Thoracic aorta (tissue), 2 donors: ENCODE data around the gene MAGEA9B. TPM values are rescaled to one million over a fixed set of nuclear protein-coding genes. Genes with fewer than 3 reads are reported as not detected.
"Not testable (repeated sequence)": the region's sequence is repeated elsewhere in the genome, so short reads cannot be mapped to it uniquely, and the experiment has no call there.

Source experiments
- ATAC-seq: fragments of 150-250 bp; one replicate; pipeline ENCODE4 v1.8.0; 2017; ENCODE audit warnings: low read depth; ENCODE audit not compliant: insufficient number of reproducible peaks, low FRiP score
- DNase-seq: peaks from one replicate; pipeline ENCODE4 v3.0.0-alpha.2; 2020; ENCODE audit warnings: low spot score
- H3K27ac ChIP-seq, 2 donors: fragments of 200-600 bp; sonication (generic); 1 replicate in 1 of 2; 2 replicates in 1 of 2; pipeline ENCODE4 v1.5.1; 2016; ENCODE audit warnings: mild to moderate bottlenecking in 2 of 2, moderate library complexity in 2 of 2
- H3K27me3 ChIP-seq: fragments of 200-600 bp; sonication (generic); replicated peaks from 2 replicates; pipeline ENCODE4 v1.6.0; 2016; ENCODE audit warnings: mild to moderate bottlenecking; ENCODE audit not compliant: insufficient read depth
- H3K36me3 ChIP-seq: fragments of 200-600 bp; sonication (generic); one replicate; pipeline ENCODE4 v1.5.1; 2016
- H3K4me1 ChIP-seq, 2 donors: fragments of 200-600 bp; sonication (generic); 1 replicate in 1 of 2; 2 replicates in 1 of 2; pipeline versions ENCODE4 v1.5.1 to v1.6.0; 2016; ENCODE audit warnings: low read depth in 2 of 2, mild to moderate bottlenecking in 1 of 2; ENCODE audit not compliant: control insufficient read depth in 1 of 2
- H3K4me3 ChIP-seq: fragments of 200-600 bp; sonication (generic); 2 replicates; pipeline ENCODE4 v1.5.1; 2016; ENCODE audit warnings: mild to moderate bottlenecking
- H3K9me3 ChIP-seq: fragments of 200-600 bp; sonication (generic); 2 replicates; pipeline ENCODE4 v1.5.1; 2016
- total RNA-seq, 2 donors: library from RNA; depleted of rRNA; stranded (reverse); fragments of >200 nt; gene quantifications; one replicate each; pipeline versions ENCODE4 v1.1.0 to v1.2.3, GENCODE V29; 2016
- TF ChIP-seq, protein P1 (sequence below): fragments of 200-600 bp; sonication (generic); IDR thresholded peaks from one replicate; pipeline ENCODE4 v1.5.1; 2019; ENCODE audit warnings: antibody characterized with exemption

MAGEA9B gene
- total RNA-seq, 2 donors from 2014 or later: not detected

DNA sequence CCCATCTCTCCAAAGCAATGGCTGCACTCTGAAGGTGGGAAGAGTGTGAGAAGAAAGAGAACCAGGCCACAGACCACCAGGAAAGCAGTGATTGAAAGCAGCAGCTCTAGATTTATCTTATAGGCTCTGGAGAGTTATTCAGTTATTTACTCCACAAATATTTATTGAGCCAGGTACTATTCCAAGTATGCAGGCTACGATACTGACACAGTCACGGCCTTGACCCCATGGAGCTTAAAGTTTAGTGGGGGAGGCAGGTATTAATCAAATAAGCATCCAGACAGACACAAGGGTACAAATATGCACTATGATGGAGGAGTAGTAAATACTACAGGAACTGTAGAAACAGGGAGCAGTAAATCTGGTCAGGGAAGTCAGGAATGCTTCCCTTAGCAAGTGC lies 41.5 kb upstream of the MAGEA9B start:
- H3K4me1 ChIP-seq: peaks cover 4 to 5% of the 10 kb centered on the region in 2 donors
- H3K9me3 ChIP-seq: no peaks in the 10 kb centered on the region
- ATAC-seq (no peak), DNase-seq (no peak)
- TF ChIP-seq, protein P1, sequence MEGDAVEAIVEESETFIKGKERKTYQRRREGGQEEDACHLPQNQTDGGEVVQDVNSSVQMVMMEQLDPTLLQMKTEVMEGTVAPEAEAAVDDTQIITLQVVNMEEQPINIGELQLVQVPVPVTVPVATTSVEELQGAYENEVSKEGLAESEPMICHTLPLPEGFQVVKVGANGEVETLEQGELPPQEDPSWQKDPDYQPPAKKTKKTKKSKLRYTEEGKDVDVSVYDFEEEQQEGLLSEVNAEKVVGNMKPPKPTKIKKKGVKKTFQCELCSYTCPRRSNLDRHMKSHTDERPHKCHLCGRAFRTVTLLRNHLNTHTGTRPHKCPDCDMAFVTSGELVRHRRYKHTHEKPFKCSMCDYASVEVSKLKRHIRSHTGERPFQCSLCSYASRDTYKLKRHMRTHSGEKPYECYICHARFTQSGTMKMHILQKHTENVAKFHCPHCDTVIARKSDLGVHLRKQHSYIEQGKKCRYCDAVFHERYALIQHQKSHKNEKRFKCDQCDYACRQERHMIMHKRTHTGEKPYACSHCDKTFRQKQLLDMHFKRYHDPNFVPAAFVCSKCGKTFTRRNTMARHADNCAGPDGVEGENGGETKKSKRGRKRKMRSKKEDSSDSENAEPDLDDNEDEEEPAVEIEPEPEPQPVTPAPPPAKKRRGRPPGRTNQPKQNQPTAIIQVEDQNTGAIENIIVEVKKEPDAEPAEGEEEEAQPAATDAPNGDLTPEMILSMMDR: no peak
- H3K27me3 ChIP-seq: no peaks in the 10 kb centered on the region
- H3K36me3 ChIP-seq: no peaks in the 10 kb centered on the region
- no peak overlapping the region for H3K4me3 ChIP-seq
- H3K27ac ChIP-seq: no peak overlapping the region

DNA sequence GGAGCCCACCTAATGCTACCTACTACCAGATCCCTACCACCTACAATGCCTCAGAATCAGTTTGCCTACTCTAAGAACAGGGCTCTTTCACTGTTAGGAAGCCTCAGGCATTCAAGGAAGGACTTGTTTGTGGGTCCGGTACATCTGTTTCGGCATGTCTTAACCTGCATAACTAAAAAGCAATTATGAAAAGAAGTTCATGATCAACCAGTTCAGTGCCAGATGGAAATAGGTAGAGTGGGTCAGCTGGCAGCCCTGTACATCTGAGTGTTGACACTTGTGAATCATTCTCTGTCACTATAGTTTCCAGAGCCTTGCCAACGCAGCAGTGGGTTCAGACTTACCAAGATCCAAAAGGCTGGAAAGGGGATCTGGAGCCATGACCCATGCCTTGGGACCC lies 41.0 kb upstream of the MAGEA9B start:
- H3K4me1 ChIP-seq: peaks cover 4 to 5% of the 10 kb centered on the region in 2 donors
- DNase-seq (no peak), ATAC-seq (no peak)
- H3K4me3 ChIP-seq: no peak overlapping the region
- no peaks in the 10 kb centered on the region for H3K9me3 ChIP-seq
- TF ChIP-seq, protein P1: no peak
- H3K36me3 ChIP-seq: no peaks in the 10 kb centered on the region
- no peak overlapping the region for H3K27ac ChIP-seq
- no peaks in the 10 kb centered on the region for H3K27me3 ChIP-seq

DNA sequence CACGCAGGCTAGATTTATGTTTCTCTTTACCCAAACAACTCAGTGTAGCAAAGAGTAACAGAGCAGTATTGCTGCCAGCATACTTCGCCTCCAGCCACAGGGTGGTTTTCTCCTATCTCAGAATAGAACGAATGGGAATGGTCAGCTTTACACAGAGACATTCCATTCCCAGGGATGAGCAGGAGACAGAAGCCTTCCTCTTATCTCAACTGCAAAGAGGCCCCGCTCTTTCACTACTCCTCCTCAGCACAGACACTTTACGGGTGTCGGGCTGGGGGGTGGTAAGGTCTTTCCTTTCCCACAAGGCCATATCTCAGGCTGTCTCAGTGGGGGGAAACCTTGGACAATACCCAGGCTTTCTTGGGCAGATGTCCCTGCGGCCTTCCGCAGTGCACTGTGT lies 39.6 kb upstream of the MAGEA9B start:
- H3K9me3 ChIP-seq, ATAC-seq, H3K4me3 ChIP-seq, H3K4me1 ChIP-seq, DNase-seq, H3K27ac ChIP-seq, H3K27me3 ChIP-seq, H3K36me3 ChIP-seq: not testable (repeated sequence)

DNA sequence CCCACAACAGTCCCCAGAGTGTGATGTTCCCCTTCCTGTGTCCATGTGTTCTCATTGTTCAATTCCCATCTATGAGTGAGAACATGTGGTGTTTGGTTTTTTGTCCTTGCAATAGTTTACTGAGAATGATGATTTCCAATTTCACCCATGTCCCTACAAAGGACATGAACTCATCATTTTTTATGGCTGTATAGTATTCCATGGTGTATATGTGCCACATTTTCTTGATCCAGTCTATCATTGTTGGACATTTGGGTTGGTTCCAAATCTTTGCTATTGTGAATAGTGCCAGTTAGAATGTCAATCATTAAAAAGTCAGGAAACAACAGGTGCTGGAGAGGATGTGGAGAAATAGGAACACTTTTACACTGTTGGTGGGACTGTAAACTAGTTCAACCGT lies 32.4 kb upstream of the MAGEA9B start:
- ATAC-seq, H3K9me3 ChIP-seq, H3K4me3 ChIP-seq, H3K36me3 ChIP-seq, H3K4me1 ChIP-seq, H3K27me3 ChIP-seq, DNase-seq, H3K27ac ChIP-seq: not testable (repeated sequence)

DNA sequence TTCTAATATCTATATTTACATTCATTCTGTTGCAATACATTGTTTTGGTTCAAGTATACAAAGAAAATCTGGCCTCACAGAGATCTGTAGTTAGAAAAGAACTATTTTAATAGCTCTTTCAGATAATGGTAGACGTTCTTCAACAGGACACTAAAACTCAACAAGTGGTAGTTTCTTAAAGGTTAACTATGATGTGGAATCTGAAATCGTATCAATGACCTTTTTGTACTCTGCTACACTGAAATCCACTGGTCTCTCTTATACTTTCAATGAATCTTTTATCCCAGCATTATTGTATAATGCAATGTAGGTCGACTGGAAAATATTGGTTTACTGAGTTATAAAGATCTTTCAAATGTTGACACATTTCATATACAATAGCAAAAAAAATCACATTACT lies 31.6 kb upstream of the MAGEA9B start:
- Histone ChIP-seq H3K4me1 (no peaks in the 10 kb centered on the region), H3K27ac (no peak overlapping the region), H3K36me3 (no peaks in the 10 kb centered on the region), H3K27me3 (no peaks in the 10 kb centered on the region), H3K4me3 (no peak overlapping the region), H3K9me3 (no peaks in the 10 kb centered on the region)
- TF ChIP-seq, protein P1: no peak
- DNase-seq (no peak), ATAC-seq (no peak)

DNA sequence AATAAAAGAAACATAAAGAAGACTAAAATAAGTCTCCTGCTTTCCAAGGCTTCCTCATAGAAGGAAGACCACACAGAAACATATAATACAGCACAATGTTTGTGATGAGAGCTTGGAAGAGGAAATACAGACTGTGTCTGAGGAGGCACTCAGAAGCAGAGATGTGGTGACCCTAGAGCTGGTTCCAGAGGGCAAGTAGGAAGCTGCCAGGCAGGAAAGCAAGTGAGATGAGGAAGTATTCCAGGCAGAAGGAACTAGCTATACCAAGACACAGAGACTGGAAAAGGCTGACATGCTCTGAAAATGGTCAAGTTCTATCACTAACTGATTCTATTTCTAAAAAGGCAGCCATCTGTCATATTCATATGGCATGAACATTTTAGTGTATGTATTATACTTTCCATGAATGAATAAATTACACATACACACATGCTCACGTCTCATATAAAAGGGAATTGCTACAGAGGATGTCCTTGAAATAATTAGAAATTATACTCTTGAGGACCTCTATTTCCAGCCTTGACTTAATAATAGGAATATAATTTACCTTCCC lies 24.4 kb upstream of the MAGEA9B start:
- Histone ChIP-seq H3K27me3 (no peaks in the 10 kb centered on the region), H3K9me3 (no peaks in the 10 kb centered on the region), H3K27ac (no peak overlapping the region), H3K36me3 (no peaks in the 10 kb centered on the region), H3K4me1 (peaks cover 0 to under 1% of the 10 kb centered on the region in 2 donors), H3K4me3 (no peak overlapping the region)
- TF ChIP-seq, protein P1: no peak
- DNase-seq (no peak), ATAC-seq (no peak)
